HepG2 (cell line): ENCODE results near the gene CHAF1A. TPM values are rescaled to one million over a fixed set of nuclear protein-coding genes. Genes with fewer than 3 reads are reported as not detected.

Source experiments
- ATAC-seq: fragments of 200-7000 bp; cut with Tn5 transposase; 3 replicates; pipeline ENCODE4 v1.9.1; 2020; ENCODE audit warnings: mild to moderate bottlenecking, moderate library complexity
- BruUV-seq: library from RNA; stranded (reverse); fragments of 400-500 nt; replicated peaks from 2 replicates; lab custom pipeline; 2021; lab: Mats Ljungman, UMichigan
- CTCF ChIA-PET: fragments of 300-600 bp; formaldehyde crosslinking; extraction: SDS; loops from one replicate; lab custom pipeline; 2021; ENCODE audit warnings: low total read pairs, inconsistent platforms, low intra/inter-chr PET ratio; lab: Yijun Ruan, JAX
- POLR2A ChIA-PET: fragments of 350-600 bp; sonication (Branson Sonifier 250); formaldehyde crosslinking; loops from one replicate; lab custom pipeline; 2020; ENCODE audit warnings: antibody characterized with exemption, inconsistent platforms; lab: Yijun Ruan, JAX
- DNase-seq: peaks from one replicate; pipeline ENCODE4 v3.0.0-alpha.2; 2015; ENCODE audit warnings: low spot score
- FAIRE-seq: peaks from 3 replicates; lab custom pipeline; 2011; peaks lifted over from hg19 to GRCh38; lab: Jason Lieb, UNC
- H2AFZ ChIP-seq: one replicate; pipeline ENCODE4 v1.6.1; 2011; ENCODE audit warnings: low read length, inconsistent platforms
- H3K27ac ChIP-seq: fragments of 300-600 bp; 3 replicates; pipeline ENCODE4 v1.8.0; 2011; ENCODE audit warnings: mixed run types, mild to moderate bottlenecking, mixed read lengths, low read length, inconsistent platforms; ENCODE audit not compliant: insufficient read depth; ENCODE audit errors: extremely low read length
- H3K27me3 ChIP-seq, 2 experiments: fragments of 200-600 bp in 1 of 2; 2 replicates in 1 of 2; 3 replicates in 1 of 2; pipeline versions ENCODE4 v1.6.0 to v1.8.0; 2011; ENCODE audit warnings: low read length in 2 of 2, mild to moderate bottlenecking in 2 of 2, moderate library complexity in 2 of 2, inconsistent platforms in 1 of 2; ENCODE audit not compliant: insufficient read depth in 2 of 2, control insufficient read depth in 1 of 2
- H3K36me3 ChIP-seq, 2 experiments: fragments of 200-600 bp in 1 of 2; replicated peaks in 1 of 2; 2 replicates in 1 of 2; 3 replicates in 1 of 2; pipeline versions ENCODE4 v1.5.1 to v1.8.0; 2011; ENCODE audit warnings: low read length in 2 of 2, inconsistent platforms in 1 of 2; ENCODE audit not compliant: insufficient read depth in 2 of 2, control insufficient read depth in 1 of 2
- H3K4me1 ChIP-seq: 2 replicates; pipeline ENCODE4 v1.5.1; 2012; ENCODE audit warnings: low read length, inconsistent platforms; ENCODE audit not compliant: insufficient read depth
- H3K4me2 ChIP-seq: 2 replicates; pipeline ENCODE4 v1.6.0; 2011; ENCODE audit warnings: low read depth, low read length, inconsistent platforms
- H3K4me3 ChIP-seq, 3 experiments: fragments of 200-600 bp in 1 of 3; sonication (generic), shearing (Covaris generic) in 1 of 3; replicated peaks in 1 of 3; 2 replicates each; pipeline ENCODE4 v1.5.1; 2011 to 2016; ENCODE audit warnings: low read length in 3 of 3, inconsistent platforms in 2 of 3, low read depth in 2 of 3, mild to moderate bottlenecking in 2 of 3, control low read depth in 1 of 3, mixed read lengths in 1 of 3; ENCODE audit not compliant: insufficient read depth in 1 of 3
- H3K79me2 ChIP-seq: one replicate; pipeline ENCODE4 v1.6.1; 2011; ENCODE audit warnings: low read length, inconsistent platforms; ENCODE audit not compliant: insufficient read depth
- H3K9ac ChIP-seq: 2 replicates; pipeline ENCODE4 v1.6.0; 2011; ENCODE audit warnings: mild to moderate bottlenecking, low read depth, low read length, inconsistent platforms; ENCODE audit not compliant: insufficient read depth
- H3K9me3 ChIP-seq: 2 replicates; pipeline ENCODE4 v1.5.1; 2012; ENCODE audit warnings: mild to moderate bottlenecking, low read length
- H4K20me1 ChIP-seq: 2 replicates; pipeline ENCODE4 v1.6.0; 2011; ENCODE audit warnings: inconsistent platforms, mild to moderate bottlenecking, low read length, moderate library complexity; ENCODE audit not compliant: insufficient read depth
- AGO1 ChIP-seq: fragments of 200-400 bp; formaldehyde crosslinking; IDR thresholded peaks from 2 replicates; pipeline ENCODE4 v1.6.1; 2017; ENCODE audit warnings: mild to moderate bottlenecking, low read depth, low read length, moderate library complexity; ENCODE audit not compliant: poor library complexity, severe bottlenecking
- AGO2 ChIP-seq: fragments of 200-400 bp; formaldehyde crosslinking; optimal IDR thresholded peaks from 2 replicates; pipeline ENCODE3; 2017; ENCODE audit warnings: mild to moderate bottlenecking, low read depth, low read length, moderate library complexity
- HNRNPL ChIP-seq: fragments of 200-400 bp; formaldehyde crosslinking; IDR thresholded peaks from 2 replicates; pipeline ENCODE4 v1.6.1; 2017; ENCODE audit warnings: mild to moderate bottlenecking, low read depth, low read length
- MTF1 ChIP-seq: sonication (generic); formaldehyde crosslinking; IDR thresholded peaks from 2 replicates; pipeline ENCODE4 v1.5.0; 2020; ENCODE audit warnings: missing genetic modification reagents
- MXI1 ChIP-seq: IDR thresholded peaks from 3 replicates; pipeline ENCODE4 v1.6.1; 2012; ENCODE audit warnings: low read depth, low read length, inconsistent platforms, borderline replicate concordance
- NR2F1 ChIP-seq, 2 experiments: fragments of 450-650 bp in 1 of 2; formaldehyde crosslinking in 1 of 2; IDR thresholded peaks; 2 replicates each; pipeline versions ENCODE4 v1.5.0 to v1.6.1; 2016 to 2020; ENCODE audit warnings: mild to moderate bottlenecking in 1 of 2, missing compliant biosample characterization in 1 of 2, missing genetic modification reagents in 1 of 2, moderate library complexity in 1 of 2
- POLR2A ChIP-seq, 2 experiments: IDR thresholded peaks; 2 replicates each; pipeline ENCODE4 v1.6.1; 2011; ENCODE audit warnings: low read depth in 2 of 2, low read length in 2 of 2, mild to moderate bottlenecking in 1 of 2, moderate library complexity in 1 of 2; ENCODE audit not compliant: insufficient read depth in 1 of 2
- POLR2G ChIP-seq: fragments of 200-400 bp; formaldehyde crosslinking; IDR thresholded peaks from 2 replicates; pipeline ENCODE4 v1.6.1; 2018; ENCODE audit warnings: mild to moderate bottlenecking, low read depth, low read length, moderate library complexity
- PRMT3 ChIP-seq: sonication (generic); formaldehyde crosslinking; IDR thresholded peaks from 2 replicates; pipeline ENCODE4 v1.8.1; 2022; ENCODE audit warnings: low read depth, mild to moderate bottlenecking, moderate library complexity, missing genetic modification reagents, borderline replicate concordance
- RBFOX2 ChIP-seq: fragments of 200-400 bp; formaldehyde crosslinking; IDR thresholded peaks from 2 replicates; pipeline ENCODE4 v1.6.1; 2017; ENCODE audit warnings: low read depth, mild to moderate bottlenecking, low read length
- RBM22 ChIP-seq: fragments of 200-400 bp; formaldehyde crosslinking; optimal IDR thresholded peaks from 2 replicates; pipeline ENCODE3; 2017; ENCODE audit warnings: mild to moderate bottlenecking, low read length, moderate library complexity
- RBM39 ChIP-seq: fragments of 200-400 bp; formaldehyde crosslinking; IDR thresholded peaks from one replicate; pipeline ENCODE4 v1.6.1; 2018; ENCODE audit warnings: antibody characterized with exemption, mild to moderate bottlenecking, low read depth, low read length; ENCODE audit not compliant: poor library complexity, severe bottlenecking
- SKI ChIP-seq: fragments of 450-650 bp; IDR thresholded peaks from one replicate; pipeline ENCODE4 v1.6.1; 2018; ENCODE audit warnings: mild to moderate bottlenecking; ENCODE audit not compliant: partially characterized antibody
- TBX2 ChIP-seq: sonication (generic); formaldehyde crosslinking; IDR thresholded peaks from 2 replicates; pipeline ENCODE4 v1.5.0; 2020; ENCODE audit warnings: missing genetic modification reagents, mild to moderate bottlenecking, borderline replicate concordance
- ZNF296 ChIP-seq: sonication (generic); formaldehyde crosslinking; conservative IDR thresholded peaks from 2 replicates; pipeline ENCODE4 v1.5.0; 2020; ENCODE audit warnings: mild to moderate bottlenecking, missing genetic modification reagents
- ZNF552 ChIP-seq: sonication (generic); formaldehyde crosslinking; IDR thresholded peaks from 2 replicates; pipeline ENCODE4 v1.9.0; 2022; ENCODE audit warnings: missing genetic modification reagents, mild to moderate bottlenecking, borderline replicate concordance
- ZNF629 ChIP-seq: sonication (generic); formaldehyde crosslinking; conservative IDR thresholded peaks from 2 replicates; pipeline ENCODE4 v1.5.0; 2020; ENCODE audit warnings: missing genetic modification reagents
- ZNF720 ChIP-seq: sonication (generic); formaldehyde crosslinking; IDR thresholded peaks from 2 replicates; pipeline ENCODE4 v1.4.0; 2020; ENCODE audit warnings: missing genetic modification reagents
- WGBS: methylation state at CpG from one replicate; pipeline ENCODE4 v1.1.6; 2017; ENCODE audit warnings: low lambda C conversion rate; 5-methylcytosine and 5-hydroxymethylcytosine counted together
- in situ Hi-C: cut with HindIII; loops from 2 replicates; pipeline ENCODE4 v1.10.0; 2017; ENCODE audit warnings: low pct_unique_long_range_greater_than_20kb; ENCODE audit not compliant: extremely low pct_ligation_motif_present
- intact Hi-C: fragments of 100-400 bp; cut with micrococcal nuclease; formaldehyde crosslinking; loops from one replicate; pipeline ENCODE4 v1.10.0; 2022; ENCODE audit not compliant: unreplicated experiment
- polyA plus RNA-seq, 8 experiments: library from polyadenylated mRNA; depleted of rRNA in 3 of 8; stranded (reverse) in 7 of 8; unstranded in 1 of 8; fragments of >200 nt; fragmentation: Illumina TruSeq in 4 of 8; extraction: Trizol in 4 of 8; gene quantifications; 2 replicates each; pipeline versions ENCODE4 v1.2.1 to v1.2.3, GENCODE V29; 2011 to 2016; ENCODE audit warnings: low read depth in 4 of 8, missing spikeins in 1 of 8, mixed read lengths in 1 of 8; ENCODE audit not compliant: insufficient read depth in 1 of 8
- total RNA-seq, 5 experiments: library from RNA; depleted of rRNA; stranded (reverse); fragments of >200 nt; fragmentation: Illumina TruSeq; extraction: Trizol; gene quantifications; 2 replicates each; pipeline ENCODE4 v1.2.3, GENCODE V29; 2016; ENCODE audit warnings: low read depth in 1 of 5
- TF ChIP-seq, protein P1 (sequence below): sonication (generic); formaldehyde crosslinking; IDR thresholded peaks from 2 replicates; pipeline ENCODE4 v1.4.0; 2020; ENCODE audit warnings: missing genetic modification reagents

The CHAF1A gene
- total and polyA plus RNA-seq, 2 of the 13 experiments (the other 11 are each of a cell fraction or from before 2014, with no cell fraction given) = 11.0 to 34.8 TPM

DNA sequence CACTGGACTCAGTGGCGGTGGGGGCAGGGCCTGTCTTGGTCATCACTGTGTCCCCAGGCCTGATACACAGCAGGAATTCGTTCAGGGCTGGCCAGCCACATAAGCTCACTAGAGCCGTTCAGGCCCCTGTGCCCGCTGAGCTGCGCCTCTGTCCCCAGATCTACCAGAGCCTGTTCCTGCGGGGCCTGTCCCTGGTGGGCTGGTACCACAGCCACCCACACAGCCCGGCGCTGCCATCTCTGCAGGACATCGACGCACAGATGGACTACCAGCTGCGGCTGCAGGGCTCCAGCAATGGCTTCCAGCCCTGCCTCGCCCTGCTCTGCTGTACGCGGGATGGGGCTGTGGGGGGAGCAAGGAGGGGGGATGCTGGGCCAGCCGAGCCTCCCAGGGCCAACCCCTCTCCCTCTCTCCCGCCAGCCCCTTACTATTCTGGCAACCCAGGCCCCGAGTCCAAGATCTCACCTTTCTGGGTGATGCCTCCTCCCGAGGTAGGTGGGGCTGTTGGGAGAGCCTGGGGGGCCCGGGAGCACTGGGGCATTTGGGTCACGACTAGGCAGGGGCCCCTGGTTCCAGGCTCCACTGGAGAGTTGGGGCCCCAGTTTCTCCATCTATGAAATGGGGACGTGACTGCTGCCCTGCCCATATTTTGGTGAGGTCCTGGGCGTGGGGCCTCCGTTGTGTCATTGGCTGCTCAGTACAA, 45.2 kb upstream of the CHAF1A start:
- in situ Hi-C loops (no loop called here), intact Hi-C loops (no loop called here)
- H3K27me3 ChIP-seq = no peaks in the 10 kb centered on the region
- FAIRE-seq (no peak), ATAC-seq (no peak), DNase-seq (no peak)
- peaks cover 8 to 27% of the 10 kb centered on the region in 2 experiments; a peak in 3 of 5 replicates for H3K36me3 ChIP-seq
- CTCF ChIA-PET = no interaction called here
- H2AFZ ChIP-seq = no peak overlapping the region
- H3K4me1 ChIP-seq = no peaks in the 10 kb centered on the region
- no peaks in the 10 kb centered on the region for H4K20me1 ChIP-seq
- H3K4me2 ChIP-seq = no peak overlapping the region
- WGBS = 100% methylated on average over 5 of the region's 23 CpGs
- no TSS peak for BruUV-seq
- H3K79me2 ChIP-seq = no peaks in the 10 kb centered on the region
- H3K4me3 ChIP-seq = no peak overlapping the region
- H3K9me3 ChIP-seq = no peaks in the 10 kb centered on the region
- POLR2A ChIA-PET = interaction anchor here (3.2 kb wide), 1 partner anchor 18 kb away, joined by 11 read pairs; no protein-coding TSS in a partner anchor
- TF ChIP-seq ZNF629 (CRISPR knock-in tag) (peak; percentile 54; the same call in 1 of the 2 replicates), AGO2 (peak; percentile 90), RBM22 (peak; percentile 63), MTF1 (CRISPR knock-in tag) (no peak), HNRNPL (no peak), POLR2G (peak; percentile 17; the same call in 1 of the 2 replicates)
- H3K27ac ChIP-seq = no peak overlapping the region
- H3K9ac ChIP-seq = no peak overlapping the region

- DNase-seq (no peak), ATAC-seq (no peak), FAIRE-seq (no peak)
- Histone ChIP-seq H3K9me3 (no peaks in the 10 kb centered on the region), H4K20me1 (no peaks in the 10 kb centered on the region), H3K79me2 (no peaks in the 10 kb centered on the region), H3K27me3 (no peaks in the 10 kb centered on the region), H3K4me2 (no peak overlapping the region), H3K4me3 (no peak overlapping the region), H2AFZ (no peak overlapping the region), H3K4me1 (no peaks in the 10 kb centered on the region), H3K27ac (no peak overlapping the region), H3K9ac (no peak overlapping the region), H3K36me3 (peaks cover 11 to 34% of the 10 kb centered on the region in 2 experiments; a peak in 4 of 5 replicates)
- BruUV-seq = TSS peak; percentile 32
- intact Hi-C loops (no loop called here), in situ Hi-C loops (no loop called here)
- WGBS = 100% methylated on average over 7 of the region's 16 CpGs
- ChIA-PET POLR2A (interaction anchor here (3.2 kb wide), 1 partner anchor 17 kb away, joined by 11 read pairs; no protein-coding TSS in a partner anchor), CTCF (no interaction called here)
- TF ChIP-seq PRMT3 (CRISPR knock-in tag) (no peak), AGO1 (peak; percentile 14), ZNF296 (CRISPR knock-in tag) (no peak), POLR2A (IDR thresholded peaks at IDR 0.05; ENCODE audit: insufficient read depth in 1 of 2, low read depth in 2 of 2, low read length in 2 of 2) (peak in 1 of 2 experiments; percentile 47; a peak in 1 of 4 replicates), NR2F1 (CRISPR knock-in tag; IDR thresholded peaks at IDR 0.05) (no peak), AGO2 (peak; percentile 46), ZNF552 (CRISPR knock-in tag) (no peak), MXI1 (no peak), TBX2 (CRISPR knock-in tag) (no peak), RBFOX2 (peak; percentile 36; the same call in 1 of the 2 replicates), RBM39 (no peak), RBM22 (peak; percentile 89), SKI (no peak), ZNF720 (no peak)
- TF ChIP-seq, protein P1, sequence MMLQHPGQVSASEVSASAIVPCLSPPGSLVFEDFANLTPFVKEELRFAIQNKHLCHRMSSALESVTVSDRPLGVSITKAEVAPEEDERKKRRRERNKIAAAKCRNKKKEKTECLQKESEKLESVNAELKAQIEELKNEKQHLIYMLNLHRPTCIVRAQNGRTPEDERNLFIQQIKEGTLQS = no peak
These were observed 44.5 kb upstream of the CHAF1A start for GRCh38 chr19:4357921-4358326.
